Liver (tissue), 9 donors: ENCODE measurements around the gene S100G. TPM values are rescaled to one million over a fixed set of nuclear protein-coding genes. Genes with fewer than 3 reads are reported as not detected.

Experiments
- DNase-seq: peaks from one replicate; pipeline ENCODE4 v3.0.0-alpha.2; 2017; ENCODE audit warnings: low spot score
- H3K27ac ChIP-seq, 2 donors: one replicate each; pipeline ENCODE4 v1.7.0; 2013; ENCODE audit warnings: inconsistent platforms in 2 of 2, low read length in 2 of 2, control low read depth in 1 of 2, low read depth in 1 of 2, mild to moderate bottlenecking in 1 of 2
- H3K27me3 ChIP-seq, 4 donors: one replicate each; pipeline versions ENCODE4 v1.6.1 to v1.7.0; 2013; ENCODE audit warnings: low read length in 3 of 4, inconsistent platforms in 1 of 4, mild to moderate bottlenecking in 1 of 4, moderate library complexity in 1 of 4; ENCODE audit not compliant: control insufficient read depth in 4 of 4, insufficient read depth in 4 of 4
- H3K36me3 ChIP-seq, 4 donors: one replicate each; pipeline versions ENCODE4 v1.6.1 to v1.7.0; 2013; ENCODE audit warnings: low read length in 3 of 4, mild to moderate bottlenecking in 3 of 4, low read depth in 1 of 4, moderate library complexity in 1 of 4; ENCODE audit not compliant: control insufficient read depth in 4 of 4, insufficient read depth in 3 of 4
- H3K4me1 ChIP-seq, 4 donors: one replicate each; pipeline versions ENCODE4 v1.6.1 to v1.7.0; 2013; ENCODE audit warnings: low read length in 3 of 4, mild to moderate bottlenecking in 3 of 4, moderate library complexity in 1 of 4; ENCODE audit not compliant: control insufficient read depth in 4 of 4, insufficient read depth in 4 of 4
- H3K4me3 ChIP-seq, 3 donors: one replicate each; pipeline versions ENCODE4 v1.6.1 to v1.7.0; 2013; ENCODE audit warnings: low read length in 3 of 3, control low read depth in 1 of 3, low read depth in 1 of 3, mild to moderate bottlenecking in 1 of 3
- H3K9ac ChIP-seq, 2 donors: one replicate each; pipeline ENCODE4 v1.7.0; 2013; ENCODE audit warnings: low read length in 2 of 2, mild to moderate bottlenecking in 2 of 2, moderate library complexity in 2 of 2, control low read depth in 1 of 2, low read depth in 1 of 2
- H3K9me3 ChIP-seq, 4 donors: one replicate each; pipeline versions ENCODE4 v1.6.1 to v1.7.0; 2013; ENCODE audit warnings: low read length in 3 of 4; ENCODE audit not compliant: control insufficient read depth in 4 of 4
- EGR1 ChIP-seq, 2 donors: IDR thresholded peaks; 2 replicates each; pipeline ENCODE4 v1.6.1; 2016 to 2018; ENCODE audit warnings: antibody characterized with exemption in 2 of 2, low read depth in 2 of 2
- FOXA1 ChIP-seq: IDR thresholded peaks from 2 replicates; pipeline ENCODE4 v1.6.1; 2016; ENCODE audit warnings: antibody characterized with exemption
- GABPA ChIP-seq, 2 donors: IDR thresholded peaks in 1 of 2; conservative IDR thresholded peaks in 1 of 2; 2 replicates each; pipeline ENCODE4 v1.6.1; 2016; ENCODE audit warnings: antibody characterized with exemption in 2 of 2, mild to moderate bottlenecking in 1 of 2, moderate library complexity in 1 of 2
- HNF4A ChIP-seq, 2 donors: conservative IDR thresholded peaks; 2 replicates each; pipeline ENCODE4 v1.6.1; 2016; ENCODE audit warnings: antibody characterized with exemption in 2 of 2, mild to moderate bottlenecking in 2 of 2
- HNF4G ChIP-seq: IDR thresholded peaks from 2 replicates; pipeline ENCODE4 v1.6.1; 2016; ENCODE audit warnings: antibody characterized with exemption
- NR2F2 ChIP-seq: IDR thresholded peaks from 2 replicates; pipeline ENCODE4 v1.6.1; 2016; ENCODE audit warnings: antibody characterized with exemption
- RAD21 ChIP-seq, 2 donors: IDR thresholded peaks; 2 replicates each; pipeline ENCODE4 v1.6.1; 2016; ENCODE audit warnings: antibody characterized with exemption in 2 of 2, mild to moderate bottlenecking in 2 of 2
- SP1 ChIP-seq: IDR thresholded peaks from 2 replicates; pipeline ENCODE4 v1.6.1; 2018; ENCODE audit warnings: antibody characterized with exemption, mild to moderate bottlenecking
- WGBS: extraction: QIAGEN DNeasy Blood & Tissue Kit; methylation state at CpG from one replicate; pipeline ENCODE4 v1.1.7; 2013; 5-methylcytosine and 5-hydroxymethylcytosine counted together
- polyA plus RNA-seq, 2 donors: library from polyadenylated mRNA; stranded (reverse) in 1 of 2; unstranded in 1 of 2; fragments of 200-250 nt in 1 of 2; fragments of >200 nt in 1 of 2; fragmentation: Nextera tagmentation in 1 of 2; extraction: Ambion mirVana in 1 of 2; gene quantifications; one replicate each; pipeline versions ENCODE4 v1.2.1 to v1.2.3, GENCODE V29; 2013 to 2015
- total RNA-seq, 2 donors: library from RNA; depleted of rRNA; stranded (reverse); fragments of >200 nt; gene quantifications; one replicate each; pipeline ENCODE4 v1.2.3, GENCODE V29; 2014
- TF ChIP-seq, protein P1 (sequence below): IDR thresholded peaks from 2 replicates; pipeline ENCODE4 v1.6.1; 2016; ENCODE audit warnings: antibody characterized with exemption
- TF ChIP-seq, protein P2 (sequence below): fragments of 150-350 bp; IDR thresholded peaks from 2 replicates; pipeline ENCODE4 v1.5.1; 2017; ENCODE audit warnings: improper control_type of control experiment, low read depth, low read length; ENCODE audit not compliant: missing input control
- TF ChIP-seq, protein P3 (sequence below): IDR thresholded peaks from 2 replicates; pipeline ENCODE4 v1.6.1; 2016; ENCODE audit warnings: antibody characterized with exemption, mild to moderate bottlenecking
- TF ChIP-seq, protein P4 (sequence below): IDR thresholded peaks from 2 replicates; pipeline ENCODE4 v1.6.1; 2016; ENCODE audit warnings: antibody characterized with exemption
- donor health status: healthy.
- donor health status: healthy.
- donor health status: healthy.
- donor health status: healthy.
- donor health status: healthy.

Gene S100G
- total and polyA plus RNA-seq, 4 donors, result not detected

DNA sequence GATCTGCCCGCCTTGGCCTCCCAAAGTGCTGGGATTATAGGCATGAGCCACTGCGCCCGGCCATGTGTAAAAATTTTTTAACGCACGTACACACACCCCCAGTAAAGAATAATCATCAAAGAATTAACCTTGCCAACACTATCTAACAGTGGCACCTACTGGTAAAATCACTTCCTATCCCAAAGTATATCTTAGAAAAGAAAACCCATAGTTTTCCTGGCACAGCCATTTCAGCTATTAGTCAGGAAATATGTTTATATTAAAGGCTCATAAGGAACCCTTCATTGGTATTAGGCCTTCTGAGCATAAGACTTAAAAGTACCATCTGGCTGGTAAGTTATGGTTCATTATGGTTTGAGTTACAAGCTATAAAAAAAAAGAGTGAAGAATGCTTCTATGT is 14.1 kb downstream of the S100G start:
- H3K36me3 ChIP-seq, result peaks cover 0 to 3% (median under 1%) of the 10 kb centered on the region in 4 donors
- no peak for TF ChIP-seq HNF4G
- no peak overlapping the region for H3K4me3 ChIP-seq
- H3K4me1 ChIP-seq, result no peaks in the 10 kb centered on the region
- WGBS, result 95% methylated on average over 5 of the region's 5 CpGs
- H3K9ac ChIP-seq, result no peak overlapping the region
- H3K27me3 ChIP-seq, result no peaks in the 10 kb centered on the region
- H3K27ac ChIP-seq, result no peak overlapping the region
- no peaks in the 10 kb centered on the region for H3K9me3 ChIP-seq
- DNase-seq, result no peak

DNA sequence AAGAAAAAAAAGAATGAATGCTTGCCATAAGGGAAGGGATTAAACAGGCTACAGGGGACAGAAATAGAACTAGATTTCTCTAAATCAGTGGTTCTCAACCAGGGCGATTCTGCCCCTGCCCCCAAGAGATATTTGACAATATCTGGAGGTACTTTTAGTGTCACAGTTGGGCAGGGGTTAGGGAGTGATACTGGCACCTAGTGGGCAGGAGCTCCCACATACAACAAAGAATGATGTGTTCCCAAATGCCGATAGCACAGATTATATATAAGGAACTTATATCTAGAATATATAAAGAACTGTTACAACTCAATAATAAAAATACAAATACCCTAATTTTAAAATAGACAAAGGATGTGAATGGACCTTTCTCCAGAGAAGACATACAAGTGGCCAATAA is 14.7 kb downstream of the S100G start:
- H3K4me1 ChIP-seq, result no peaks in the 10 kb centered on the region
- DNase-seq, result no peak
- no peaks in the 10 kb centered on the region for H3K9me3 ChIP-seq
- no peak overlapping the region for H3K9ac ChIP-seq
- TF ChIP-seq RAD21 (IDR thresholded peaks at IDR 0.05) (no peak), FOXA1 (no peak), GABPA (IDR thresholded peaks at IDR 0.05 in 1 of 2, conservative IDR thresholded peaks at IDR 0.05 in 1 of 2) (no peak)
- WGBS, result 94% methylated on average over 2 of the region's 2 CpGs
- no peaks in the 10 kb centered on the region for H3K27me3 ChIP-seq
- H3K36me3 ChIP-seq, result peaks cover 0 to 3% (median 1%) of the 10 kb centered on the region in 4 donors
- H3K4me3 ChIP-seq, result no peak overlapping the region
- H3K27ac ChIP-seq, result no peak overlapping the region

DNA sequence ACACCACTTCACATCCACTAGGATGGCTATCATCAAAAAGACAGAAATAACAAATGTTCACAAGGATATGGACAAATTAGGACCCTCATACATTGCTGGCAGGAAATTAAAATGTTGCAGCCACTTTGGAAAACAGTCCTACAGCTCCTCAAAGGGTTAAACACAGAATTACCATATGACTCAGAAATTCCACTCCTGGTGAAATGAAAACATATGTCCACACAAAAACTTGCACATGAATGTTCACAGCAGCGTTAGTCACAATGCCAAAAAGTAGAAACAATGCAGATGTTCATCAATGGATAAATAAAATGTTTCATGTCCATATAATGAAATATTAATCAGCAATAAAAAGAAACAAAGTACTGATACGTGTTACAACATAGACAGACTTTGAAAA is 15.1 kb downstream of the S100G start:
- Histone ChIP-seq H3K36me3 (peaks cover 0 to 3% (median 1%) of the 10 kb centered on the region in 4 donors), H3K4me1 (no peaks in the 10 kb centered on the region), H3K27me3 (no peaks in the 10 kb centered on the region), H3K4me3 (no peak overlapping the region), H3K27ac (no peak overlapping the region), H3K9ac (no peak overlapping the region), H3K9me3 (no peaks in the 10 kb centered on the region)
- TF ChIP-seq, protein P1, sequence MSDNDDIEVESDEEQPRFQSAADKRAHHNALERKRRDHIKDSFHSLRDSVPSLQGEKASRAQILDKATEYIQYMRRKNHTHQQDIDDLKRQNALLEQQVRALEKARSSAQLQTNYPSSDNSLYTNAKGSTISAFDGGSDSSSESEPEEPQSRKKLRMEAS, result no peak
- TF ChIP-seq, protein P2, sequence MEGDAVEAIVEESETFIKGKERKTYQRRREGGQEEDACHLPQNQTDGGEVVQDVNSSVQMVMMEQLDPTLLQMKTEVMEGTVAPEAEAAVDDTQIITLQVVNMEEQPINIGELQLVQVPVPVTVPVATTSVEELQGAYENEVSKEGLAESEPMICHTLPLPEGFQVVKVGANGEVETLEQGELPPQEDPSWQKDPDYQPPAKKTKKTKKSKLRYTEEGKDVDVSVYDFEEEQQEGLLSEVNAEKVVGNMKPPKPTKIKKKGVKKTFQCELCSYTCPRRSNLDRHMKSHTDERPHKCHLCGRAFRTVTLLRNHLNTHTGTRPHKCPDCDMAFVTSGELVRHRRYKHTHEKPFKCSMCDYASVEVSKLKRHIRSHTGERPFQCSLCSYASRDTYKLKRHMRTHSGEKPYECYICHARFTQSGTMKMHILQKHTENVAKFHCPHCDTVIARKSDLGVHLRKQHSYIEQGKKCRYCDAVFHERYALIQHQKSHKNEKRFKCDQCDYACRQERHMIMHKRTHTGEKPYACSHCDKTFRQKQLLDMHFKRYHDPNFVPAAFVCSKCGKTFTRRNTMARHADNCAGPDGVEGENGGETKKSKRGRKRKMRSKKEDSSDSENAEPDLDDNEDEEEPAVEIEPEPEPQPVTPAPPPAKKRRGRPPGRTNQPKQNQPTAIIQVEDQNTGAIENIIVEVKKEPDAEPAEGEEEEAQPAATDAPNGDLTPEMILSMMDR, result no peak
- no peak for TF ChIP-seq NR2F2
- no peak for TF ChIP-seq HNF4A (conservative IDR thresholded peaks at IDR 0.05)
- TF ChIP-seq, protein P3, sequence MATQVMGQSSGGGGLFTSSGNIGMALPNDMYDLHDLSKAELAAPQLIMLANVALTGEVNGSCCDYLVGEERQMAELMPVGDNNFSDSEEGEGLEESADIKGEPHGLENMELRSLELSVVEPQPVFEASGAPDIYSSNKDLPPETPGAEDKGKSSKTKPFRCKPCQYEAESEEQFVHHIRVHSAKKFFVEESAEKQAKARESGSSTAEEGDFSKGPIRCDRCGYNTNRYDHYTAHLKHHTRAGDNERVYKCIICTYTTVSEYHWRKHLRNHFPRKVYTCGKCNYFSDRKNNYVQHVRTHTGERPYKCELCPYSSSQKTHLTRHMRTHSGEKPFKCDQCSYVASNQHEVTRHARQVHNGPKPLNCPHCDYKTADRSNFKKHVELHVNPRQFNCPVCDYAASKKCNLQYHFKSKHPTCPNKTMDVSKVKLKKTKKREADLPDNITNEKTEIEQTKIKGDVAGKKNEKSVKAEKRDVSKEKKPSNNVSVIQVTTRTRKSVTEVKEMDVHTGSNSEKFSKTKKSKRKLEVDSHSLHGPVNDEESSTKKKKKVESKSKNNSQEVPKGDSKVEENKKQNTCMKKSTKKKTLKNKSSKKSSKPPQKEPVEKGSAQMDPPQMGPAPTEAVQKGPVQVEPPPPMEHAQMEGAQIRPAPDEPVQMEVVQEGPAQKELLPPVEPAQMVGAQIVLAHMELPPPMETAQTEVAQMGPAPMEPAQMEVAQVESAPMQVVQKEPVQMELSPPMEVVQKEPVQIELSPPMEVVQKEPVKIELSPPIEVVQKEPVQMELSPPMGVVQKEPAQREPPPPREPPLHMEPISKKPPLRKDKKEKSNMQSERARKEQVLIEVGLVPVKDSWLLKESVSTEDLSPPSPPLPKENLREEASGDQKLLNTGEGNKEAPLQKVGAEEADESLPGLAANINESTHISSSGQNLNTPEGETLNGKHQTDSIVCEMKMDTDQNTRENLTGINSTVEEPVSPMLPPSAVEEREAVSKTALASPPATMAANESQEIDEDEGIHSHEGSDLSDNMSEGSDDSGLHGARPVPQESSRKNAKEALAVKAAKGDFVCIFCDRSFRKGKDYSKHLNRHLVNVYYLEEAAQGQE, result no peak
- TF ChIP-seq, protein P4, sequence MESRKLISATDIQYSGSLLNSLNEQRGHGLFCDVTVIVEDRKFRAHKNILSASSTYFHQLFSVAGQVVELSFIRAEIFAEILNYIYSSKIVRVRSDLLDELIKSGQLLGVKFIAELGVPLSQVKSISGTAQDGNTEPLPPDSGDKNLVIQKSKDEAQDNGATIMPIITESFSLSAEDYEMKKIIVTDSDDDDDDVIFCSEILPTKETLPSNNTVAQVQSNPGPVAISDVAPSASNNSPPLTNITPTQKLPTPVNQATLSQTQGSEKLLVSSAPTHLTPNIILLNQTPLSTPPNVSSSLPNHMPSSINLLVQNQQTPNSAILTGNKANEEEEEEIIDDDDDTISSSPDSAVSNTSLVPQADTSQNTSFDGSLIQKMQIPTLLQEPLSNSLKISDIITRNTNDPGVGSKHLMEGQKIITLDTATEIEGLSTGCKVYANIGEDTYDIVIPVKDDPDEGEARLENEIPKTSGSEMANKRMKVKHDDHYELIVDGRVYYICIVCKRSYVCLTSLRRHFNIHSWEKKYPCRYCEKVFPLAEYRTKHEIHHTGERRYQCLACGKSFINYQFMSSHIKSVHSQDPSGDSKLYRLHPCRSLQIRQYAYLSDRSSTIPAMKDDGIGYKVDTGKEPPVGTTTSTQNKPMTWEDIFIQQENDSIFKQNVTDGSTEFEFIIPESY, result no peak
- TF ChIP-seq EGR1 (IDR thresholded peaks at IDR 0.05; ENCODE audit: low read depth in 2 of 2), result no peak
- TF ChIP-seq SP1, result no peak
- 85% methylated on average over 2 of the region's 2 CpGs for WGBS
- no peak for DNase-seq
